GM12872 (cell line): ENCODE measurements around the gene DGCR2.

Experiments used
- TF ChIP-seq, protein P1 (sequence below): IDR thresholded peaks from 3 replicates; pipeline ENCODE4 v1.5.1; 2011; ENCODE audit warnings: low read depth, mild to moderate bottlenecking, low read length, moderate library complexity; ENCODE audit not compliant: insufficient read depth

The DGCR2 gene

GRCh38 chr22:19047993-19048392 is 74.2 kb downstream of the DGCR2 start:
- TF ChIP-seq, protein P1, sequence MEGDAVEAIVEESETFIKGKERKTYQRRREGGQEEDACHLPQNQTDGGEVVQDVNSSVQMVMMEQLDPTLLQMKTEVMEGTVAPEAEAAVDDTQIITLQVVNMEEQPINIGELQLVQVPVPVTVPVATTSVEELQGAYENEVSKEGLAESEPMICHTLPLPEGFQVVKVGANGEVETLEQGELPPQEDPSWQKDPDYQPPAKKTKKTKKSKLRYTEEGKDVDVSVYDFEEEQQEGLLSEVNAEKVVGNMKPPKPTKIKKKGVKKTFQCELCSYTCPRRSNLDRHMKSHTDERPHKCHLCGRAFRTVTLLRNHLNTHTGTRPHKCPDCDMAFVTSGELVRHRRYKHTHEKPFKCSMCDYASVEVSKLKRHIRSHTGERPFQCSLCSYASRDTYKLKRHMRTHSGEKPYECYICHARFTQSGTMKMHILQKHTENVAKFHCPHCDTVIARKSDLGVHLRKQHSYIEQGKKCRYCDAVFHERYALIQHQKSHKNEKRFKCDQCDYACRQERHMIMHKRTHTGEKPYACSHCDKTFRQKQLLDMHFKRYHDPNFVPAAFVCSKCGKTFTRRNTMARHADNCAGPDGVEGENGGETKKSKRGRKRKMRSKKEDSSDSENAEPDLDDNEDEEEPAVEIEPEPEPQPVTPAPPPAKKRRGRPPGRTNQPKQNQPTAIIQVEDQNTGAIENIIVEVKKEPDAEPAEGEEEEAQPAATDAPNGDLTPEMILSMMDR, result no peak

DNA sequence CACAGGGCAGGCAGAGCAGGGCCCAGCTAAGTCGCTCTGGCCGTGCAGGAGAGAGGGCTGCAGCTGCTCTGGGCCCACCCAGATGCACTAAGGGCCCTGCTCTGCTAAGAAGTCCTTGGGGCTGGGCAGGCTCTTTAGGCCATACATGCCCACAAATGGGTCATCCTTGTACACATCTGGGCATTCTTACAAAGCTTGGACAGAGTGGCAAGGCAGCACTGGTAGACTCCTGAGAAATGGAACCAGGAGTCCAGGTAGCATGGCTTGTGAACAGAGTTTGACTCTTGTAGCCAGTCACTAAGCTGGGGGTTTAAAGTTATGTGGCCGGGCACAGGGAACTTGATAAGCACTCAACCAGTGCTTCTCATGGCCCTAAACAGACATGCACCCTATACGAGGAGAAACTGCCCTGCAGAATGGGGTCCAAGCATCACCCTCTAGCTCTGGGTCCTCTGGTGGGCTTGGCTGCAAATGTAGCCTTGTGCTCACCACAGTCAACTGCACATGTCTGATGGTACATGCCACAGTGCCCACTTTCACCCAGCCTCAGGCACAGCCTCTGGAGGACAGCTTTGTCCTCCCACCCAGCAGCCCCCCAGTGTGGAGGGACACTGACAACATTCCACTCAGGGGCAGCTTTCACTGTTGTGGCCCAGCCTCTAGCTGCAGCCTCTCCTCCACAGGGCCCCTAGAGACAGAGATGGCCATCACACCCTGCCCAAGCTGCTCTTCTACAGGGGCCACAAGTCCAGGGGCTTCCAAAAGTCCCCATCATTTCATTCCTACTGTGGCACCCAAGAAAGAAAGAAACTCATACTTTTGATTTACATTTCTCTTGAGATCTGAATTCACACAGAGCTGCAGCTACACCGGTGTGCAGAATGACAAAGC is 75.2 kb downstream of the DGCR2 start:
- TF ChIP-seq, protein P1, result no peak

GRCh38 chr22:19046287-19046686 is 75.9 kb downstream of the DGCR2 start:
- TF ChIP-seq, protein P1, result no peak

DNA sequence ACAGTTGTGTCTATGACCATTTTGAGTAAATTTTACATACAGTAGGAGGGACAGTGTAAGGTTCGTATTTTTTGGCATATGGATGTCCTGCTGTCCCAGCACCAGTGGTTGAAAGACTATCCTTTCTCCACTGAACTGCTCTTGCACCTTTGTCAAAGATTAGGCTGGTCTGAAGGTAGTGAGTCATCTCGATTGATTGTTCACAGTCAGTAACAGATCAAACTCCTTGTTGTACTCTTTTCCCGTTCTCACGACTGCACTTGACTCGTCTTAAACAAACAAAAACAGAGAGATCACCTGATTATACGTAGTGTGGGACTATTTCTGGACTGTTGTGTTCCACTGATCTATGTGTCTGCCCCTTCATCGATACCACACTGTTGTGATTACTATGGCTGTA is 77.1 kb downstream of the DGCR2 start:
- TF ChIP-seq, protein P1, result no peak

GRCh38 chr22:19044381-19044780 is 77.8 kb downstream of the DGCR2 start:
- TF ChIP-seq, protein P1, result no peak

GRCh38 chr22:19043121-19044085 is 78.8 kb downstream of the DGCR2 start:
- TF ChIP-seq, protein P1, result no peak
